Activated CD8-positive, alpha-beta memory T cell treated with anti-CD3 and anti-CD28 coated beads for 48 hours (primary cell): ENCODE data around the gene BDH1.
"Not testable (repeated sequence)": the region's sequence is repeated elsewhere in the genome, so short reads cannot be mapped to it uniquely, and the experiment has no call there.

Source experiments
- DNase-seq, 3 experiments: peaks; one replicate each; pipeline ENCODE4 v3.0.0-alpha.2; 2020; ENCODE audit warnings: low read depth in 2 of 3, low spot score in 2 of 3

The BDH1 gene

DNA sequence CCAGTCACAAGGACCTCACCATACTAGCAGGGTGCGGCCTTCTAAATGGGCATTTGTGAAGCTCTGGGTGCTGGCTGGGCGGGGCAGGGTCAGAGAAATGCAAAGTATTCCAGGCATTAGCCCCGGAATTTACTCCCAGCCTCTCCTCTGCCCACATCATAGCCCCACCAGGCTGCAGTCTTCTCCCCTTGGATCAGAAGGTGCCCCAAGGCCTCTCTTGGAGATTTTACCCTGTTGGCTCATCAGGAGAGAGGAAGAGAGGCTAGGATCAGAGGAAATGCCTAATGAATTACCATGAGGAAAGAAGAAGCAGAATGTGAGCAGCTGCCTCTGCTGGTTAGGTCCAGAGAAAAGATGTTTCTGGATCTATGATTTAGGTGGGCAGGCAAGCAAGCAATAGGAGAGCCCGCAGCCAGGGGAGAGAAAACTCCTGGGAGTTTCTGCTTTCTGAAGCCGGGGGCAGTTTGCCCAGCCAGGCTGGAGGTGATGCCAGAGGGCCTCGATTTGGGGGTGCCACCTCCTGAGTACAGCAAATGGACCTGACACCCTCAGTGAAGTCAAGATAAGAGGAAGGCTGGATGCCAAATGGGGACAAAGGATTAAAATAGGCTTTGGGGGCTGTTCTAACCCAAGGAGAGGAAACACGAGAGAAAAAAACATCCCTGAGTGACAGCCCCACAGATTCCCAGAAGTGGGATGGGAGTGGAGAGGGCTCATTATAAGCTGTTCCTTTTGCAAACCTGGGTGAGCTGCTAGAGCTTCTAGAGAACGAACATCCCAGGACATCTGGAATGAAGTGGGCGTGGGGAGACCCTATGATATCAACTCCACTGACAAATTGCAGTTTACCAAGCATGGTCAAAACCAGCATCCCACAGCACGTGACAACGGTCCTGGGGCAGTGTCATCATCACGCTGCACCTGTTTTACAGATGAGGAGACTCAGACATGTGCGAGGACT is 65.4 kb downstream of the BDH1 start:
- no peak for DNase-seq

DNA sequence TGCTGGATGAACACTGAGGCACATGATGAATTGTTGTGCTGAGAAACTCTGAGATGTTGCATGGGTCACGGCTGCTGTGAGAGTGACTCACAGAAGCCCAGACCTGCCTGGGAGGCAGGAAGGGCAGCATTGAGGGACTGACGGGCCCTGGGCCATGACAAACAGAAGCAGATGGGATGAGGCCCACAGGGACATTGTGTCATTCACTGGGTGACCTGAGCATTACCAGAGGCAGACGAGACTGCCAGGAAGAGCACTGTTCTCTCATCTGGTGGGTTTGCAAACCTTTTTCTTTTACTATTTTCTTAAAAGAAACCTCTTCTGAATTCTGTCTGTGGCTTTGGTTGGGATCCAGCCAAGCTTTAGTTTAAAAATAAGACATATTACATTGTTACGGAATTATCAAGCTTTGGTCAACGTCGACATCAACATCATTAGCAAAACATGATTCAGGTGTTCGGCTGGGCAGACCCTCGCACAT is 67.8 kb downstream of the BDH1 start:
- no peak for DNase-seq

DNA sequence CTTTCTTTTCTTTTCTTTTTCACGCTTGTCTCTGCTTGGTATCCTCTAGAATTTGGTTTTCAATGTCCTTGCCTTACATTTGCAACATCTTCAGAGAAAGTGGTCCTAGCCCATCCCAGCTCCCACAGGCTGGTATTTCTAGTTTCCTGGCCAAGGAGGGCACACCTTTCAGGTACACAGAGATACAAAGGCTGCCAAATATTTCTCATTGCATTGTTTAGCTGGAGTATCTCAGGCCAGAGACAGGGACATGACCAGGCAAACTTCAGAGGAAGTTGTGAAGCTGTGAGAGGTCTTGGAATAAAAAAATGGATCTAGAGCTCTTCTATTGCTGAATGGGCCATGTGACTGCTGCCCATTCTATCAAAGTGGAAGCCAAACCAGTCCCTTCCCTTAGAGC is 68.9 kb downstream of the BDH1 start:
- DNase-seq = no peak

GRCh38 chr3:197485143-197485542 is 70.6 kb downstream of the BDH1 start:
- DNase-seq = no peak

DNA sequence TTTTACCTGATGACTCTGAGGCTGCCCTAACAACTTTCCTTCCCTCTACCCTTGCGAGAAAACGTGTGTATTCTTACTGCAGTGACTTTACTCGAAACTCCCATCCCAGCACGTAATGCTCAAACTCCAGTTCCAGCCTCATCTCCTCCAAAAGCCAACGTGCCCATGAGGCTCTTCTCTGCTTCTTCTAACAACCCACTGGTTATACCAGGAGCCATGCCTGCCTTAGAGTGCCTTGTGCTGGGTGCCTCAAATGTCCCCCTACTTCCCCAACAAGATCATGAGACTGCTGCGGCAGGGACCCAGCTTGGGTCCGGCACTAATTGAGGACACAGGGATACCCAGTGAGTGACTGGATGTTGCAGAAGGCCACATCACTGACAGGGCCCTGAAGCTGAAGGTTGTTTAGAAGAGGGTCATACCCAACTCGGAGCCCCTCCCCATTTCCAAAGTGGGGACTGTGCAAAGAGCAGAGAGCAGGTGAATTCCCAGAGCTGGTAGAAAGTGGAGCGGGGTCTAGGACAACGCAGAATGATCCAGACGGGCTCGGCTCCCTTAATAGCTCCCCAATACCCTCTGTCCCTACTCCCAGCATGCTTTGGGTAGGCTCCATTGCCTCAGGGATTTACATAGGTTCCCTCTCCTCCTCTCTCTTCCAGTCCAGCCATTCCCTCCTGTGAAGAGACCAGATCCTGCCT is 71.4 kb downstream of the BDH1 start:
- no peak for DNase-seq

DNA sequence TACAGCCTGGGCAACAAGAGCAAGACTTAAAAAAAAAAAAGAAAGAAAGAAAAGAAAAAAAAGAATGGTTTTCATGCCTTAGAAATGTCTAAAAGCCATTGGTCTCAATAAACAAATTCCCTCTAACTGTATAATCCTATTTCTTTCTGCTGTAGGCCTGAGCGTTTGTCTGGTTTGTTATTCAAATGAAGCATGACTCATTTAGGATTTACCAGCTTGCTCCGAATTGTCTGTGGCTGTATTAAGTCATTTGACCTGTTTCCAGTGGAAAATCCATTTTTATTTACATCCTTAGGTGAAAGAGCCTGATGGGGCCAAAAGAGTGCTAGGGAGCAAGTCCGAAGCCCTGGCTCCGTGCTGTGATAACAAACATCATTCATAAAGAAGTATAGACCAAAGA is 73.8 kb downstream of the BDH1 start:
- no peak for DNase-seq

- no peak for DNase-seq
These were observed 75.4 kb downstream of the BDH1 start for GRCh38 chr3:197480320-197480719.

GRCh38 chr3:197478746-197479668 is 76.8 kb downstream of the BDH1 start:
- DNase-seq = no peak

DNA sequence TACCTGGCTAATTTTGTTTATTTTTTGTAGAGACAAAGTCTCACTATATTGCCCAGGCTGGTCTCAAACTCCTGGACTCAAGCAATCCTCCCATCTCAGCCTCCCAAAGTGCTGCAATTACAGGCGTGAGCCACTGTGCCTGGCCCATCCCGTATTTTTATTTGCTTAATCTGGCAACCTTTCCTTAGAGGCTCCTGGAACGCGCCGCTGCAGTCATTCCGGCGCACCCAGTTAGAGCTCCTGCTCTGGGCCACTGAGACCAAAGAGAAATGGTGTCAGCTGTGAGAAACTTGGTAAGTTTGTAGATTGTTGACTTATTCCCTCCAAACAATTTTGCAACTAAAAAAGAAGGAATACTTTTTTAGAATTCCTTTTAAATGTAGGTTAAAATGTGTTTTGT is 78.0 kb downstream of the BDH1 start:
- not testable (repeated sequence) for DNase-seq

GRCh38 chr3:197475997-197476525 is 79.7 kb downstream of the BDH1 start:
- no peak for DNase-seq

DNA sequence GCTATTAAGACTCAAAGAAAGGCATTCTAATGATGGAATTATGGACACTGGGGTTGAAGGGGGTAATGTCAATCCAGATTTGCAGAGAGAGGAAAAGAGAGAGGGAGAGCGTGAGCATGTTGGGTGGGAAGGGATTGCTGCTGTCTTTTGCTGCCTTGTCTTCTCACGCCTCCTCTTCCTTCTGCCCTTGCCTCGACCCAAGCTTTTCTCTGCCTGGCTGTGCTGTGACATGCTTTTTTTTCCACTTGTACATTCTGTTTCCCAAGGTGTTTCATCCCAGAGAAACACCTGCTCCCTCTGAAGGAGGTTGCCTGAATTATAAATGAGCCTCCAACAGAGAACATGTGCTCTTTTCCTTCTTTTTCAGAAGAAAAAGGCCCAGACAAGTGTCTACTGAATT is 80.3 kb downstream of the BDH1 start:
- no peak for DNase-seq

- no peak for DNase-seq
These were observed 83.6 kb downstream of the BDH1 start for GRCh38 chr3:197472151-197472550.

DNA sequence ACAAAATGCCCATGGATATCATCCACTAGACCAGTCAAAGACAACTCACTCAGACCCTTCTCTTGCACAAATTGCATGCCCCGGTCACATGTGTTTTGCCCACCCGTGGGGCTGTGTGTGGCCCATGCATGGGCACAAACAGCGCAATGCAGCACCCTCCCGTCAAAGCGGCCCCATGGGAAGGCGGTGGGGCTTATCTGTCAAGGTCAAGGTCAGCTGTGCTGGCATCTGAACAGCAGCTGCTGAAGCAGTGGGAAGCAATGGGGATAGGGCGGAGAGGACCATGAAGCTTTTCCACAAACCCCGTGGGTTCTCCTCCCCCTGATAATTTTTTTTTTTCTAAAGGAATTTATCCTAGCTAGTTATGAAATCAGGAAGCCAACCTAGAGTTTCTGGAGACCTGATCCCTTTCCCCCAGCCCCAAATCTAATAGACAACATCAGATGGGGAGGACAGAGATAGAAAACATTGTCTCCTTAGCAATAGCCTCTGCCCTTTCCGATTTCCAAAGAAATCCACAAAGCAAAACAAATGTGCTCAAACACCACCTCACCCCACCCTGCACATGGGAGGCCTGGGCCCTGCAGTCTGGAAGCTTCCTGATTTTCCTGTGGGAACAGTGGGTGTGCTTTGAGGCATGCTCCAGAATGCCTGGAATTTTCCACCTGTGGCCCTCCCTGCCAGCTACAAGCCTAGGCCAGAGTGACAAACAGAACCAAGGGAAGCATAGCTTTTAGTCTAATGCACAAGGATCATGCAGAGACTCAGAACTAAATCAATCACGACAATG is 84.4 kb downstream of the BDH1 start:
- DNase-seq = no peak

DNA sequence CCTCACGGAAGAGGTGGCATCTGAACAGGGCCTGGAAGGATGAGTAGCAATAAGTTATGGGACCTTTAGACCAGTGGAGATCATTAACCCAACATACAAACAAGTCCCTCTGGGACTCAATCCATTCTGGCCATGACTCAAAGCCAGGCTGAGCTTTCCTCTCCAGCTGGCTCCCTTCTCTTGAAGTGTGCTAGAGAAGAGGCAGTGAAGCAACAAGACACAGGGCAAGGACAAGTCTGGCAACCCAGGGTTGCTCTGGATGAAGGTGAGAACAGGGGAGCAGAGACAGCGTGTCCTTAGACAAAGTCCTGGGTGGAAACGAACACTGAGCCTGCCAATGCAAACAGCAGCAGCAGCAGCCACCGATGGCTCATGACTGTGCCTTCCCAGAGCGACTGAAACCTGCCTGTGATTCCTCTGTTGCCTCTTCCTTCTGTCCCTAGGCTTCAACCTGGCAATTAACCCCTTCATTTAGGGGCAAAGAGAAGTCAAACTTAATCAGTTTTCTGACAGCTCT is 86.8 kb downstream of the BDH1 start:
- DNase-seq = no peak

DNA sequence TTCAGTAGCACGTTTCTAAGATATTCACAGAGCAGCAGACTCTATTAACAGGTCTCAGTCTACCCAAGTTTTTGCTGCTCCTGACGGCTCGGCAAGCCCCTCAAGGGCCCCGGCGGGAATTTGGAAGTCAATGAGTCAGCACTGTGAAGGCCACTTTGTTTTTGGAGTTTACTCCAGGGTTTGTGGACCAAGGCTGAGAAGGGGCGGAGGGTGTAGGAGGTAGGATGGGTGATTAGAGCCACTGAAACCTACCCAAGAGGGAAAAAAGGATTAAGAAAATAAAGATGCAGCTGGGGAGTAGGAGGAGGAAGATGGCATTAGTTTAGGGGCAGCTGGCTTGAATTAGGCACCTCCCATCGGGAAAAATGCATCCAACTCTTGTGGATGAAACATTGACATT is 87.6 kb downstream of the BDH1 start:
- DNase-seq = no peak

GRCh38 chr3:197466586-197467399 is 89.0 kb downstream of the BDH1 start:
- DNase-seq = no peak

GRCh38 chr3:197465996-197466549 is 89.7 kb downstream of the BDH1 start:
- no peak for DNase-seq

GRCh38 chr3:197465197-197465995 is 90.4 kb downstream of the BDH1 start:
- no peak for DNase-seq
